Ovary (tissue), 9 donors: ENCODE results near the gene LRIT2. TPM values are rescaled to one million over a fixed set of nuclear protein-coding genes. Genes with fewer than 3 reads are reported as not detected.

Experiments used
- DNase-seq, 5 donors: peaks; one replicate each; pipeline ENCODE4 v3.0.0-alpha.2; 2019 to 2020
- H3K27ac ChIP-seq, 2 donors: fragments of 200-600 bp; one replicate each; pipeline versions ENCODE4 v1.5.1 to v1.8.0; 2019 to 2022
- H3K27me3 ChIP-seq: fragments of 200-600 bp; one replicate; pipeline ENCODE4 v1.8.0; 2022
- H3K36me3 ChIP-seq: fragments of 200-600 bp; sonication (generic); one replicate; pipeline ENCODE4 v1.5.1; 2019
- H3K4me1 ChIP-seq: one replicate; pipeline ENCODE4 v1.8.1; 2013; ENCODE audit warnings: mild to moderate bottlenecking, moderate library complexity; ENCODE audit not compliant: insufficient read depth
- H3K4me3 ChIP-seq: fragments of 200-600 bp; sonication (generic); one replicate; pipeline ENCODE4 v1.5.1; 2017
- H3K9me3 ChIP-seq, 2 donors: fragments of 200-600 bp in 1 of 2; sonication (generic) in 1 of 2; one replicate each; pipeline versions ENCODE4 v1.5.1 to v1.8.1; 2013 to 2019; ENCODE audit warnings: mild to moderate bottlenecking in 1 of 2, moderate library complexity in 1 of 2
- CTCF ChIP-seq, 3 donors: fragments of 450-650 bp in 2 of 3; fragments of 200-600 bp in 1 of 3; IDR thresholded peaks; one replicate each; pipeline versions ENCODE4 v1.5.1 to v1.8.0; 2016 to 2022; ENCODE audit warnings: antibody characterized with exemption in 3 of 3, mild to moderate bottlenecking in 1 of 3
- EP300 ChIP-seq: sonication (generic); formaldehyde crosslinking; IDR thresholded peaks from one replicate; pipeline ENCODE4 v1.6.1; 2017; ENCODE audit warnings: antibody characterized with exemption
- POLR2A ChIP-seq: fragments of 450-650 bp; IDR thresholded peaks from one replicate; pipeline ENCODE4 v1.6.1; 2017; ENCODE audit warnings: antibody characterized with exemption, mild to moderate bottlenecking, moderate library complexity
- WGBS, 3 donors: extraction: QIAGEN DNeasy Blood & Tissue Kit in 1 of 3; methylation state at CpG; one replicate each; pipeline versions ENCODE4 v1.1.5 to v1.1.7; 2013 to 2017; 5-methylcytosine and 5-hydroxymethylcytosine counted together
- intact Hi-C, 4 donors: fragments of 100-400 bp; cut with DNase I; formaldehyde crosslinking; loops; one replicate each; pipeline versions ENCODE4 v1.11.0 to v1.15.1; 2022 to 2023
- polyA plus RNA-seq, 2 donors: library from polyadenylated mRNA; stranded (reverse); fragments of 200-250 nt in 1 of 2; fragments of 350-450 nt in 1 of 2; fragmentation: Illumina TruSeq in 1 of 2; extraction: RNeasy Lipid Tissue Mini Kit (QIAGEN cat#74804) in 1 of 2; gene quantifications; one replicate each; pipeline ENCODE4 v1.2.3, GENCODE V29; 2013 to 2014
- total RNA-seq, 7 donors: library from RNA; depleted of rRNA in 2 of 7; stranded (reverse); fragments of >200 nt in 2 of 7; fragmentation: NEBNext Ultra II Directional in 3 of 7; extraction: Animal tissue kit (Norgen Biotek cat#: 25700) in 3 of 7; gene quantifications; one replicate each; pipeline versions ENCODE4 v1.1.0 to v1.2.4, GENCODE V29; 2016 to 2023
- donor health status: DM: no; HTN: no; CAD: no; lungs with moderate emphysema.
- donor health status: DM: no; HTN: no; CAD: no.
- donor health status: Bipolar disorder and iron deficiency.
- donor health status: DM: yes; HTN: yes; CAD: no.
- donor health status: DM: no; HTN: no; CAD: no.
- donor health status: DM: yes; HTN: yes; CAD: no.

Gene LRIT2
- total and polyA plus RNA-seq, 9 donors, result not detected

GRCh38 chr10:84237199-84238051 lies 12.1 kb upstream of the LRIT2 start:
- no peak for TF ChIP-seq POLR2A
- TF ChIP-seq CTCF (IDR thresholded peaks at IDR 0.05), result no peak
- TF ChIP-seq EP300, result no peak
- Histone ChIP-seq H3K27me3 (no peaks in the 10 kb centered on the region), H3K4me1 (no peaks in the 10 kb centered on the region), H3K27ac (no peak overlapping the region), H3K9me3 (no peaks in the 10 kb centered on the region), H3K4me3 (no peak overlapping the region), H3K36me3 (no peaks in the 10 kb centered on the region)
- intact Hi-C loops, result no loop called here
- 38 to 61% (median 40%) methylated on average over 39 to 52 of the region's 52 CpGs for WGBS, 3 donors
- DNase-seq, result no peak

- Histone ChIP-seq H3K36me3 (no peaks in the 10 kb centered on the region), H3K27me3 (no peaks in the 10 kb centered on the region), H3K9me3 (no peaks in the 10 kb centered on the region), H3K4me1 (no peaks in the 10 kb centered on the region), H3K4me3 (no peak overlapping the region), H3K27ac (no peak overlapping the region)
- WGBS, 3 donors, result 86 to 92% (median 87%) methylated on average over 6 of the region's 6 CpGs
- intact Hi-C loops, result no loop called here
- TF ChIP-seq POLR2A, result no peak
- TF ChIP-seq EP300, result no peak
- no peak for TF ChIP-seq CTCF (IDR thresholded peaks at IDR 0.05)
- no peak for DNase-seq
These were observed 11.5 kb upstream of the LRIT2 start for GRCh38 chr10:84236807-84237198.

- intact Hi-C loops, result no loop called here
- no peak for TF ChIP-seq POLR2A
- no peak for TF ChIP-seq CTCF (IDR thresholded peaks at IDR 0.05)
- no peak for TF ChIP-seq EP300
- Histone ChIP-seq H3K4me3 (no peak overlapping the region), H3K4me1 (no peaks in the 10 kb centered on the region), H3K27ac (no peak overlapping the region), H3K36me3 (no peaks in the 10 kb centered on the region), H3K27me3 (no peaks in the 10 kb centered on the region), H3K9me3 (no peaks in the 10 kb centered on the region)
- WGBS, 3 donors, result 70 to 77% (median 71%) methylated on average over 4 of the region's 4 CpGs
- no peak for DNase-seq
These were observed 9.8 kb upstream of the LRIT2 start for GRCh38 chr10:84235096-84235495.

GRCh38 chr10:84234479-84234878 lies 9.1 kb upstream of the LRIT2 start:
- TF ChIP-seq POLR2A (no peak), CTCF (IDR thresholded peaks at IDR 0.05) (no peak), EP300 (no peak)
- 72 to 82% (median 79%) methylated on average over 4 of the region's 4 CpGs for WGBS, 3 donors
- H3K4me3 ChIP-seq, result no peak overlapping the region
- no peaks in the 10 kb centered on the region for H3K36me3 ChIP-seq
- H3K9me3 ChIP-seq, result no peaks in the 10 kb centered on the region
- DNase-seq, result no peak
- no peaks in the 10 kb centered on the region for H3K4me1 ChIP-seq
- intact Hi-C loops, result no loop called here
- no peak overlapping the region for H3K27ac ChIP-seq
- no peaks in the 10 kb centered on the region for H3K27me3 ChIP-seq
